GM12872 (cell line): ENCODE results near the gene STMN1.

Source experiments
- TF ChIP-seq, protein P1 (sequence below): IDR thresholded peaks from 3 replicates; pipeline ENCODE4 v1.5.1; 2011; ENCODE audit warnings: low read depth, mild to moderate bottlenecking, low read length, moderate library complexity; ENCODE audit not compliant: insufficient read depth

Gene STMN1

DNA sequence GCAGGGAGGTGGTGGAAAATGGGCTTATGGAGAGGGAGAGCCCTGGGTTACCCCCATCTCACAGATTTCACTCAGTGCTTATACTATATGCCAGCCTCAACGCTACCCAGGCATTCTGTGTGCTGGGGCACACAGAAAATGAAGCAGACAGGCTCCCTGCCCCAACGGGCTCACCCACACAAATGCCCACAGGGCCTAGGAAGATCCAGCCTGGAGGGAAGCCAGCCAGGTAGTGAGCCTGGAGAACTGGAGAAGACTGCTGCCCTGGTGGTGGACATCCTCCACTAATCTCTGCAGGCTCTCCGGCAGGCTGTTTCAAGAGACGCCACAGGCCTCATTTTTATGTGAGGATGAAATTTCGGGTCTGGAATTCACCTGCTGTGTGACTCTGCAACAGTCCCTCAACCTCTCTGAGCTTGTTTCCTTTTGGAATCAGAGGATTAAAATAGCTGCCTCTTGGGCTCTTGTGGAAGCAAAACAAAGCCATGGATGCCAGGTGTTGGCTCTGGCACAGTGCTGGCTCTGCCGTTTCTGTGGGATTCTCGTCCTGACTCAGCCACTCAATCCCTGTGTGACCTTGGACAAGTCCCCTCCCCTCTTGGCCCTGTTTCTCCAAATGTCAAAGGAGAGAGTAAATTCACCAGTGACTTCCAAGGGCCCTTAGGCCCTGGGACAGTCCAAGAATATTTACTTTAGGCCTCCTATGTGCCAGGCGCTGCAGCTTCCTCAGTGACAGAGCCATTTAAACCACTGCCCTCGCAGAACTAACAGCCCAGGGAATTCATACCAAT, 34.3 kb downstream of the STMN1 start:
- TF ChIP-seq, protein P1, sequence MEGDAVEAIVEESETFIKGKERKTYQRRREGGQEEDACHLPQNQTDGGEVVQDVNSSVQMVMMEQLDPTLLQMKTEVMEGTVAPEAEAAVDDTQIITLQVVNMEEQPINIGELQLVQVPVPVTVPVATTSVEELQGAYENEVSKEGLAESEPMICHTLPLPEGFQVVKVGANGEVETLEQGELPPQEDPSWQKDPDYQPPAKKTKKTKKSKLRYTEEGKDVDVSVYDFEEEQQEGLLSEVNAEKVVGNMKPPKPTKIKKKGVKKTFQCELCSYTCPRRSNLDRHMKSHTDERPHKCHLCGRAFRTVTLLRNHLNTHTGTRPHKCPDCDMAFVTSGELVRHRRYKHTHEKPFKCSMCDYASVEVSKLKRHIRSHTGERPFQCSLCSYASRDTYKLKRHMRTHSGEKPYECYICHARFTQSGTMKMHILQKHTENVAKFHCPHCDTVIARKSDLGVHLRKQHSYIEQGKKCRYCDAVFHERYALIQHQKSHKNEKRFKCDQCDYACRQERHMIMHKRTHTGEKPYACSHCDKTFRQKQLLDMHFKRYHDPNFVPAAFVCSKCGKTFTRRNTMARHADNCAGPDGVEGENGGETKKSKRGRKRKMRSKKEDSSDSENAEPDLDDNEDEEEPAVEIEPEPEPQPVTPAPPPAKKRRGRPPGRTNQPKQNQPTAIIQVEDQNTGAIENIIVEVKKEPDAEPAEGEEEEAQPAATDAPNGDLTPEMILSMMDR: no peak

GRCh38 chr1:25871086-25871703, 35.0 kb downstream of the STMN1 start:
- TF ChIP-seq, protein P1: no peak

GRCh38 chr1:25870614-25871013, 35.6 kb downstream of the STMN1 start:
- TF ChIP-seq, protein P1: no peak

GRCh38 chr1:25869909-25870606, 36.2 kb downstream of the STMN1 start:
- TF ChIP-seq, protein P1: no peak

- TF ChIP-seq, protein P1: no peak
Measured at GRCh38 chr1:25867210-25867991, 38.8 kb downstream of the STMN1 start.

DNA sequence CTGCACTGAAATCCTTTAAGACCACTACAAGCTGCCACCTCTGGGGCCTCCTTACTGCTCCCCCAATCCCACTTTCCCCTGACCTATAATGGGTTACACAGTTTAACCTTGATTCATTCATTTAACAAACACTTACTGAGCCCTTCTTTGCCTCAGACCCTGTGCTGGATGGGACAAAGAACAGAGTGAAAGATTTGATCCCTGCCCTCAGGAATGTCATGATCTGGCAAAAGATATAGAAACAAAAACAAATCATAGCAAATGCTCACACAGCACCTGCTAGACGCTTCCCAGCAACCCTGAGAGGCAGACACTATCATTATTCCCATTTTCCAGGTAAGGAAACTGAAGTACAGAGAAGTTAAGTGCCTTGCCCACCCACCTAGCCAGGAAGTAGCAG, 39.9 kb downstream of the STMN1 start:
- TF ChIP-seq, protein P1: no peak

- TF ChIP-seq, protein P1: no peak
Measured at GRCh38 chr1:25864434-25864833, 41.8 kb downstream of the STMN1 start.
